Smooth muscle cell of trachea (primary cell): ENCODE measurements around the gene DNAH8. TPM values are rescaled to one million over a fixed set of nuclear protein-coding genes. Genes with fewer than 3 reads are reported as not detected.

Experiments
- total RNA-seq: library from RNA; depleted of rRNA; stranded (reverse); fragments of >200 nt; gene quantifications from 2 replicates; pipeline ENCODE4 v1.2.1, GENCODE V29; 2014

Gene DNAH8, protein sequence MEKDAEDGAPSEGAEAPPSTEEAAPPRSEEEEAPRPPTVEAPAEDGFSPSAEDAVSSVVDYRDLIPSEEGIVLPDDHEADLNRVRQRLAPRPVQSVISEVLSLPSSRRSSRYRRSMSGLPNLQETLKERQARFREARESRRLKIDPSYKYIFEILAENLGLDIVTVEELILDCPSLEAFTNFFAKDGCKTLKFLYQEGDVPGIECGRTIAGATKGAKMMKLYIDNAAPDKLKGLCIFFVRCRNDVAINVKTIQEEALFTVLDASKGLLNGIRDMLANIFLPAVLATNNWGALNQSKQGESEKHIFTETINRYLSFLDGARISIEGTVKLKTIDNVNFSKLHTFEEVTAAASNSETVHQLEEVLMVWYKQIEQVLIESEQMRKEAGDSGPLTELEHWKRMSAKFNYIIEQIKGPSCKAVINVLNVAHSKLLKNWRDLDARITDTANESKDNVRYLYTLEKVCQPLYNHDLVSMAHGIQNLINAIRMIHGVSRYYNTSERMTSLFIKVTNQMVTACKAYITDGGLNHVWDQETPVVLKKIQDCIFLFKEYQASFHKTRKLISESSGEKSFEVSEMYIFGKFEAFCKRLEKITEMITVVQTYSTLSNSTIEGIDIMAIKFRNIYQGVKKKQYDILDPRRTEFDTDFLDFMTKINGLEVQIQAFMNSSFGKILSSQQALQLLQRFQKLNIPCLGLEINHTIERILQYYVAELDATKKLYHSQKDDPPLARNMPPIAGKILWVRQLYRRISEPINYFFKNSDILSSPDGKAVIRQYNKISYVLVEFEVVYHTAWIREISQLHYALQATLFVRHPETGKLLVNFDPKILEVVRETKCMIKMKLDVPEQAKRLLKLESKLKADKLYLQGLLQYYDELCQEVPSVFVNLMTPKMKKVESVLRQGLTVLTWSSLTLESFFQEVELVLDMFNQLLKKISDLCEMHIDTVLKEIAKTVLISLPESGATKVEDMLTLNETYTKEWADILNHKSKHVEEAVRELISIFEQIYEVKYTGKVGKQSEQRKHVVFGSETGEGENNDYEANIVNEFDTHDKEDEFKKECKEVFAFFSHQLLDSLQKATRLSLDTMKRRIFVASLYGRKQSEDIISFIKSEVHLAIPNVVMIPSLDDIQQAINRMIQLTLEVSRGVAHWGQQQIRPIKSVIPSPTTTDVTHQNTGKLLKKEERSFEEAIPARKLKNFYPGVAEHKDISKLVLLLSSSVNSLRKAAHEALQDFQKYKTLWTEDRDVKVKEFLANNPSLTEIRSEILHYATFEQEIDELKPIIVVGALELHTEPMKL (N-terminal part only)
- 0.17 and 0.44 TPM in 2 replicates for total RNA-seq

DNA sequence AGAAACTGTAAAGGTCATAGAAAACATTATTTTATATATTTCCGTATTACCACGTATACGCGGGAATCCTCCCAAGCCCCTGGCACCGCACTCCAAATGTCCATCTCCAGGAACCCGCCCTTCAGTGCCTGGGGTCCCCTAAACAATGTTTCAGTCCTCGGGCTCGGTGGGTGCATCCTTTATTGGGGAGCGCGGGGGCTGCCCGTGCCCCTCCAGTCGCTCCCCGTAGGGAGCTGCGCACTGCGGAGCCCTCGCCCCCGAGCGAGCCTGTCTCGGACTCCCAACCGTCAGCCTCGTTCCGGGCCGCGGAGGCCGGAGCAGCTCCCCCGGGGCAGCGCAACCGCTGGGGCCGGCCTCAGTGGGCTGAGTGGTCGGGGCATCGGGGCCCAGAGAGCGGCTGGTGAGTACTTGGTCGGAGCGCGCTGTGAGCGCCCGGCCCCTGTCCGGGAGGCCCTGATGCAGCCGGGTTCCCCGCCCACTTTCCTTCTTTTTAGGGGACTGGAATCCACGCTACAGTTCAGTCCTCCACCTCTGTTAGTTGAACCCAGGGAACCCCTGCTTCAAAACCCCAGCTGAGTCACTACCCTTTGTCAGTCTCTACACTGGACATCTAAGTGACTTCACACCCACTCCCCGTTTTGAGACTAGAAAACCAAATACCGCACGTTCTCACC is at the start of gene DNAH8:
Gene DNAH8 (plus strand): TSS at position 296 of the 674 bp plus-strand sequence. CDS start 7,499 bp downstream, outside the sequence.

DNA sequence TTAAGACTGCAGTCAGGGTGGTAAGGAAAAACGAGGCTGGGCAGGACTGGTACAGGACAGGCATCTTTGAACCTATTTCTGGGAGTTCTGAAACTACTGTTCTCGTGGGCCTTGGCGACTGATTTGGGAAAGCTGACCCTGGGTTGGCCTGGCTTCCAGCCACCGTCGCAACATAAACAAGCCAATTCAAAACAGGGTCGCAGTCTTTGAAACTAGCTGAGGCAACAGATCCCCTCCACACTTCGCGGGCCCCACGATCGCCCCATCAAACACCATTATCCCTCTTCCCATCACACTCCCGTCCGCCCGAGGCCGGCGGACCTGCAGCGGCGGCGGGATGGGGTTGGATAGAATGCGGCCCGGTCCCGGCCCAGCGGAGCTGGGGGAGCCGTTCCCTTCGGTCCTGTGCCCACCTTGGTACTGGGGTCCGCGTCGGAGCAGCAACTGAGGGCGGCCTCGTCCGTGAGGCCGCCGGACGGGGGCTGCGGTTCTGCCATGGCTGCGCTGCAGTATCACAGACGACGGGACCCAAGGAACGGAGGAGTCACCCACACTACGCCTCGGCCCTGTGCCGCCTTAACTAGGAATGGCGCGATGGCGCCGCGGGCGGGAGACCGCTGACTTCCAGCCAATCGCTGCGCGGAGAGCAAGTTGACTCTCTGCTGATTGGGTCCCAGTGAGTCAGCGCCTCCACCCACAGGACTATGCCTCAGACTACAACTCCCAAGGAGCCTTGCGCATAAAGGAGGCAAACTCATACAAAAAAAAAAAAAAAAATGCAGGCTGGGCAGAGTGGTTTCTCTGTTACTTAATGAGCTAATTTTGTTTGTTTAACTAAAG is 12.3 kb upstream of the DNAH8 start, which contains the start of gene GLO1:
Gene GLO1 (minus strand): TSS at position 588 of the 840 bp plus-strand sequence. CDS start 91 bp downstream, at position 497.

DNA sequence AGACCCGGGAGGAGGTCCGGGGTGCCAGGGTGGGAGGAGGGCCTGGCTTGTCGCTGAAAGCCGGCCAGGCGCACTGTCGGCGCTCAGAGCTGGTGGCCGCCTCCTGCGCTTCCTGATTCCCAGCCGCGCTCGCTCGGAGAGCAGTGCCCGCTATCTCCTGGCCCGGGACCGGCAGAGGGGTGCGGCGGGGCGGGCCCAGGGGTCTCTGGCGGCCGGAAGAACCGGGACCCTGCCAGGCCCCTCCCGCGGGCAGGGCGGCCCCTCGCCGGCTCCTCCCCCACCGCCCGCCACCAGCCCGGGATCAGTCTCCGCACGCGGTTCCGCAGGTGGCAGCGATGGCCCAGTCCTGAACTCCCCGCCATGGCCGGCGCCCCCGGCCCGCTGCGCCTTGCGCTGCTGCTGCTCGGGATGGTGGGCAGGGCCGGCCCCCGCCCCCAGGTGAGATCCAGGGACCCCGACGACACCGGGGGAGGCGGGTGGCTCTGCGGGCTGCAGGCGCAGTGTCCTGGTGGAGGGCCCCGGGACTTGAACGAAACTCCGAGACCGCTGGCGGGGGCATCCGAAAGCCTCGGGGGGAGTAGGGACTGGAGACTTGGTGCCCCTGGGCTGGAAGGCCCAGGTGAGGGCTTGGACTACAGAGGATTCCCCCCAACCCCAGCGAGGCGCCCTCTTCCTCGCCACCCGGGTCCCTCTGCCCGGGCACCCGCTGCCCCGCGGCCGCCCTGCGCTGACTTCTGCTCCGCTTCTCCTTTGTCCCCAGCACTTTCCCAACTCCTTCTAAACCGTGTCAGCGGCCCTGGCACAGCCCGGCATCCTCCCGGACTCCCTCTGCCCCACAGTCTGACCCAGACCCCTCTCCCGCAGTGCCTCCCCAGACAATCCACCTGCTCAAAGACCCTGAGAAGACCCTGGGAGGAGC is 333.6 kb downstream of the DNAH8 start, which contains the start of gene GLP1R:
Gene GLP1R (plus strand): TSS at position 301 of the 919 bp plus-strand sequence. CDS start 60 bp downstream, at position 361.

Other genes with a start within 250 kb of the DNAH8 start
- gene BTBD9, start 75.4 kb upstream of the DNAH8 start, total RNA-seq, result 15.2 and 19.3 TPM in 2 replicates
- gene GLO1, start 12.2 kb upstream of the DNAH8 start, total RNA-seq, result 96.9 and 174 TPM in 2 replicates